ENCODE data around the gene UBE2J2.

DNA sequence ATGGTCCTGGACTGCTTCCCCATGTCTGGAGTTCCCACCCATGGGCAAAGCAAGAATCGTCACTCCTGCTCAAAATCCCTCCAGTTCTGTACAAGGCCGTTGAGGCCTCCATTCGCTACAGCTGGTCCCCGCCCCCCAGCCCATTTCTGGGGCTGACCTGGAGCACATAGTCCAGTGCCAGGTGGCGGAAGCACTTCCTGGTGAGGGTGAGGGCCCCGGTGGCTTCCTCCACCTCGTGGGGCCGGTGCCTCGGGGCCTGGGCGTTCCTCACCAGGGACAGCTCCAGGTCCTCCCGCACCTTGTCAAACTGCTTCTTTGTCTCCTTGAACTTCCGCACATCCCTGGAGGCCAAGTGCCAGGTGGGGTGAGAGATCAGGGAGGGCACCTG is 26.7 kb upstream of the UBE2J2 start:
- TF ChIP-seq POLR2AphosphoS5 (IDR thresholded peaks at IDR 0.05; ENCODE audit: low read depth, low read length), result no peak
- no peak for TF ChIP-seq POLR2A (IDR thresholded peaks at IDR 0.05; ENCODE audit: low read depth, low read length)
- TF ChIP-seq TAF1 (IDR thresholded peaks at IDR 0.05; ENCODE audit: borderline replicate concordance, low read depth, low read length), result no peak
